ENCODE measurements around the gene ZNF653. TPM values are rescaled to one million over a fixed set of nuclear protein-coding genes. Genes with fewer than 3 reads are reported as not detected.

ZNF653 gene
- total RNA-seq: 10 to 100 TPM; 15.6 to 16.5 TPM

GRCh38 chr19:11505504-11506100, at the start of gene ZNF653:
Gene ZNF653, minus strand, starts transcription at chr19:11505839. Its CDS starts 53 bp downstream, at chr19:11505786.
- CTCF ChIA-PET: interaction anchor here (0.7 to 1.2 kb wide), 2 partner anchors 31 to 55 kb away, joined by 3 read pairs; no protein-coding TSS in a partner anchor
- POLR2A ChIA-PET: interaction anchor here (0.6 to 3.2 kb wide), 7 partner anchors 14 to 131 kb away, joined by 3 to 14 read pairs (median 3); partner anchors contain the start of genes ECSIT and SWSAP1
- H3K27me3 Mint-ChIP-seq: no peaks in the 10 kb centered on the region
- peak within 1 kb of the TSS; percentile 81 for H3K4me3 Mint-ChIP-seq
- peak; percentile 96 for DNase-seq
- no peaks in the 10 kb centered on the region for H3K9me3 Mint-ChIP-seq
- peaks cover 22% of the 10 kb centered on the region for H3K4me1 Mint-ChIP-seq
- peaks cover 7% of the 10 kb centered on the region for H3K36me3 Mint-ChIP-seq (ENCODE audit: low read depth)
- peak within 1 kb of the TSS; percentile 84 for H3K27ac Mint-ChIP-seq

DNA sequence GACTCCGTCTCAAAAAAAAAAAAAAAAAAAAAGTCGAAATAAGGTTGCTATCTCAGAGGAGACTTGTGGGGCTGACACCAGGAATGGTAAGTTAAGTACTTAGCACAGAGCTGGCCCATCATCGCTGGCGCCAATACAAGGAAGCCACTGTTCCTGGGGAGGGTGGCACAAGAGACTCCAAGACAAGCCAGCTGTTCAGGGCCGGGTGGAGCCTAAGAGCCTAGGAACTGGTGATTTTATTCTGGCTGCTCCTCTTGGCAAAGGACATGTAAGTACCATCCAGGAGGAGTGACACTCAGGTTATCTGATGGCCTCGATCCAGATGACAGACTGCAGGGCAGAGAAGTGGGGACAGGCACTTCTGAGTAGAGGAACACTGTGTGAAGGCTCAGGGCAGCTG, 49.6 kb upstream of the ZNF653 start:
- ChIA-PET POLR2A (no interaction called here), CTCF (interaction anchor here (0.6 to 1.1 kb wide), 2 partner anchors 18 to 1118 kb away, joined by 3 read pairs; no protein-coding TSS in a partner anchor)
- no peaks in the 10 kb centered on the region for H3K27me3 Mint-ChIP-seq
- no peak overlapping the region for H3K27ac Mint-ChIP-seq
- H3K4me3 Mint-ChIP-seq: peak overlapping the region; percentile 11
- no peak for DNase-seq
- H3K36me3 Mint-ChIP-seq (ENCODE audit: low read depth): peaks cover 25% of the 10 kb centered on the region
- no peaks in the 10 kb centered on the region for H3K9me3 Mint-ChIP-seq
- peaks cover 44% of the 10 kb centered on the region for H3K4me1 Mint-ChIP-seq

DNA sequence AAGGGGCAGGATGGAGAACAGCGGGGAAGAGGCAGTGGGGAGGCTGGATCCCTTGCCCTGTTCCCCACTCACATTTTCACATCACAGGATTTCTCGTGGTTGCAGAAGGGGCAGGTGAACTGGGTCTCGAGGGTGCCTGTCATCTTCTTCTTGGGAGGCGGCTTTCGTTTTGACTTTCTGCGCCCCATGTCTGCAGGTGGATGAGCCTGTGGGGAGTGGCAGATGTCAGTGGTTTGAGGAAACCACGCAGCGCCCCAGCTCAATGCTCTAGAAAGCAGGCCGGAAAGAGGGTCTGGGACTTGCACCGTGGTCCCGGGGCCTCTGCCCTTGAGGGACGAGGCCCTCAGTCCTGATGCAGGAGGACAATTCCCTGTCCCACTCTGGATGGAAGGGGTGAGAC, 48.5 kb upstream of the ZNF653 start:
- Mint-ChIP-seq H3K27me3 (no peaks in the 10 kb centered on the region), H3K4me1 (peaks cover 38% of the 10 kb centered on the region), H3K27ac (peak overlapping the region; percentile 55), H3K9me3 (no peaks in the 10 kb centered on the region), H3K36me3 (ENCODE audit: low read depth) (peaks cover 25% of the 10 kb centered on the region), H3K4me3 (no peak overlapping the region)
- peak; percentile 38 for DNase-seq
- CTCF ChIA-PET: interaction anchor here (0.7 to 1.1 kb wide), 3 partner anchors 17 to 71 kb away, joined by 3 read pairs; no protein-coding TSS in a partner anchor
- POLR2A ChIA-PET: no interaction called here

- POLR2A ChIA-PET: no interaction called here
- Mint-ChIP-seq H3K4me1 (peaks cover 29% of the 10 kb centered on the region), H3K36me3 (ENCODE audit: low read depth) (peaks cover 22% of the 10 kb centered on the region), H3K9me3 (no peaks in the 10 kb centered on the region), H3K4me3 (no peak overlapping the region), H3K27me3 (no peaks in the 10 kb centered on the region), H3K27ac (no peak overlapping the region)
- CTCF ChIA-PET: no interaction called here
- DNase-seq: no peak
Observed at GRCh38 chr19:11552666-11553372, 47.2 kb upstream of the ZNF653 start.

DNA sequence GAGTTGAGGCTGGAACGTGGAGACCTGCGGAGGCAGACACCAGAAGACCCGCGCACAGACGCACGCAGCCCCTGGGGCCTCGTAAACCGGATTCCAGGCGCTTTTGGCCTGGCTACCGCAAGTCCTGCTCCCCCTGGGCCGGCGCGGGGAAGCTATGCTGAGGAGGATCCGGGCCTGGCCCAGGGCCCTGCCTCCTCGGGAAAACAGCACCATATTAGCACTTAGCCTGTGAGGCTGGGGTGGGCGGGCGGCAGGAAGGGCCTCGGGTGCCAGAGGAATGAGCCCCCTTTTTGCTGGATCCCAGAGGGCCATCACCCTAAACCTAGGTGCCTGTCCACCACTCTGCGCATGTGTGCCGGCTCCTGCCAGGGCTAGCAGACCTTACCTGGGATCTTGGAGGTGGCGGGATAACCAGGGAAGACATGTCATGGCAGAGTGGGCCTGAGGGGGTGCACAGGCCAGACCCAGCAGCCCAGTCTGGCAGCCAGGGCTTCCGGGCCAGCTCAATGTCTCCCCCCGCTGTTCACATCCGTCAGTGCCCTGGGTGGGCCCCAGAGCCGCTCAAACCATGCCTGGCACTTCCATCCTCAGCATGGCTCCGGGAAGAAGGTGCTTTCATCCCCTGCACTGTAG, 46.1 kb upstream of the ZNF653 start:
- Mint-ChIP-seq H3K9me3 (no peaks in the 10 kb centered on the region), H3K4me3 (no peak overlapping the region), H3K27me3 (no peaks in the 10 kb centered on the region), H3K27ac (no peak overlapping the region), H3K36me3 (ENCODE audit: low read depth) (peaks cover 19% of the 10 kb centered on the region), H3K4me1 (peaks cover 20% of the 10 kb centered on the region)
- ChIA-PET POLR2A (no interaction called here), CTCF (interaction anchor here (0.5 to 0.6 kb wide), 2 partner anchors 62 to 202 kb away, joined by 3 to 5 read pairs; no protein-coding TSS in a partner anchor)
- no peak for DNase-seq

GRCh38 chr19:11550265-11550664, 44.6 kb upstream of the ZNF653 start:
- CTCF ChIA-PET: interaction anchor here (0.6 kb wide), 1 partner anchor 32 kb away, joined by 3 read pairs; no protein-coding TSS in a partner anchor
- no peak for DNase-seq
- H3K27me3 Mint-ChIP-seq: no peaks in the 10 kb centered on the region
- H3K4me3 Mint-ChIP-seq: no peak overlapping the region
- H3K36me3 Mint-ChIP-seq (ENCODE audit: low read depth): peaks cover 12% of the 10 kb centered on the region
- no peaks in the 10 kb centered on the region for H3K9me3 Mint-ChIP-seq
- H3K27ac Mint-ChIP-seq: no peak overlapping the region
- POLR2A ChIA-PET: no interaction called here
- H3K4me1 Mint-ChIP-seq: peaks cover 16% of the 10 kb centered on the region

DNA sequence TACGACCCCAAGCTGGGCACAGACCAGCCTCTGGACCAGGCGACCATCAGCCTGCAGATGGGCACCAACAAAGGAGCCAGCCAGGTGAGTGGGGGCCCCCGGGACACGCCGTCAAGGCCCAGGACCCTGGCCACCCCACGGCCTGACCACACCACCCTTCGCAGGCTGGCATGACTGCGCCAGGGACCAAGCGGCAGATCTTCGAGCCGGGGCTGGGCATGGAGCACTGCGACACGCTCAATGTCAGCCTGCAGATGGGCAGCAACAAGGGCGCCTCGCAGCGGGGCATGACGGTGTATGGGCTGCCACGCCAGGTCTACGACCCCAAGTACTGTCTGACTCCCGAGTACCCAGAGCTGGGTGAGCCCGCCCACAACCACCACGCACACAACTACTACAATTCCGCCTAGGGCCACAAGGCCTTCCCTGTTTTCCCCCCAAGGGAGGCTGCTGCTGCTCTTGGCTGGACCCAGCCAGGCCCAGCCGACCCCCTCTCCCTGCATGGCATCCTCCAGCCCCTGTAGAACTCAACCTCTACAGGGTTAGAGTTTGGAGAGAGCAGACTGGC, 43.8 kb upstream of the ZNF653 start:
- peaks cover 14% of the 10 kb centered on the region for H3K4me1 Mint-ChIP-seq
- no peak for DNase-seq
- ChIA-PET CTCF (interaction anchor here (0.8 kb wide), 1 partner anchor 13 kb away, joined by 3 read pairs; no protein-coding TSS in a partner anchor), POLR2A (no interaction called here)
- H3K27ac Mint-ChIP-seq: no peak overlapping the region
- H3K36me3 Mint-ChIP-seq (ENCODE audit: low read depth): peaks cover 11% of the 10 kb centered on the region
- H3K27me3 Mint-ChIP-seq: no peaks in the 10 kb centered on the region
- H3K9me3 Mint-ChIP-seq: no peaks in the 10 kb centered on the region
- H3K4me3 Mint-ChIP-seq: no peak overlapping the region

DNA sequence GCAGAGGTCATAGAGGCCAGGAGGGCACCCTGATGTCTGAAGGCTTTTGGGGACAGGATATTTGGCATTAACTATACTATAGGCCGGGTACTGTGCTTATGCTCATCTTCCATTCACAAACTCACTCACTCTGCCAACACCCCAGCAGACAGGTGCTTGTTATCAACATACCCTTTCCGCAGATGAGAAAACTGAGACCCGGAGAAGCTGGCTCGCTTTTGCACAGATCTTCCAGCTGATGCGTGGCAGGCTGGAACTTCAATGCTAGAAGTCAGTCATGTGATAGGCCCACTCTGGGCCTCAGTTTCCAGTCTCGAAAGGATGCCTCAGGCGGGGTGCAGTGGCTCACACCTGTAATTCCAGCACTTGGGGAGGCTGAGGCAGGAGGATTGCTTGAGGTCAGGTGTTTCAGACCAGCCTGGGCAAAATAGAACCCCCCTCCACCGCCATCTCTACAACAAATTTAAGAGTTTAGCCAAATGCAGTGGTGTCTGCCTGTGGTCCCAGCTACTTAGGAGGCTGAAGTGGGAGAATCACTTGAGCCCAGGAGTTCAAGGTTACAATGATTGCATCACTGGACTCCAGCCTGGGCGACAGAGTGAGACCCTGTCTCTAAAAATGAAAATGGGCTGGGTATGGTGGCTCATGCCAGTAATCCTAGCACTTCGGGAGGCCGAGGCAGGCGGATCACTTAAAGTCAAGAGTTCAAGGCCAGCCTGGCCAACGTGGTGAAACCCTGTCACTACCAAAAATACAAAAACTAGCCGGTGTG, 42.5 kb upstream of the ZNF653 start:
- H3K4me3 Mint-ChIP-seq: no peak overlapping the region
- DNase-seq: no peak
- H3K27me3 Mint-ChIP-seq: peaks cover 5% of the 10 kb centered on the region
- POLR2A ChIA-PET: no interaction called here
- H3K27ac Mint-ChIP-seq: no peak overlapping the region
- H3K4me1 Mint-ChIP-seq: peaks cover 3% of the 10 kb centered on the region
- H3K9me3 Mint-ChIP-seq: no peaks in the 10 kb centered on the region
- peaks cover 6% of the 10 kb centered on the region for H3K36me3 Mint-ChIP-seq (ENCODE audit: low read depth)
- CTCF ChIA-PET: interaction anchor here (0.8 kb wide), 1 partner anchor 12 kb away, joined by 3 read pairs; no protein-coding TSS in a partner anchor

DNA sequence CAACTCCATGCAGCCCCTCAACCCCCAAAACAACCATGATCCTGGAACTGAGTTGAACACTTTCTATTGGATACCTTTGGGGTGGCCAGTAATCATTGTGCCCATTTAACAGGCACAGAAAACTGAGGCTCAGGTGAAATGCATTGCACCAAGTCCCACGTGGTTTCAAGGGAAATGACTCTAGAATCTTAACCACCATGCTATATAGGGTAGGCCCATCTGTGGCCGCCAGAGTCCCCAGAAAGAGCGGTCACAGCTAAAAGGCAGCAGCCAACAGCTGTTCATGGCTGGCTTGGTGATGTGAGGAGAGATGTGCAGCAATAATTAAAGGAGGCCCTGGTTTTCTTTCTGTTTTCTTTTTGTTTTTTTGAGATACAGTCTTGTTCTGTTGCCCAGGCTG, 35.6 kb upstream of the ZNF653 start:
- ChIA-PET CTCF (no interaction called here), POLR2A (interaction anchor here (0.8 kb wide), 1 partner anchor 34 kb away, joined by 3 read pairs; no protein-coding TSS in a partner anchor)
- no peaks in the 10 kb centered on the region for H3K9me3 Mint-ChIP-seq
- no peak overlapping the region for H3K27ac Mint-ChIP-seq
- no peak overlapping the region for H3K4me3 Mint-ChIP-seq
- peaks cover 27% of the 10 kb centered on the region for H3K27me3 Mint-ChIP-seq
- H3K4me1 Mint-ChIP-seq: peaks cover 5% of the 10 kb centered on the region
- no peak for DNase-seq
- H3K36me3 Mint-ChIP-seq (ENCODE audit: low read depth): no peaks in the 10 kb centered on the region

- POLR2A ChIA-PET: no interaction called here
- peaks cover 27% of the 10 kb centered on the region for H3K27me3 Mint-ChIP-seq
- CTCF ChIA-PET: no interaction called here
Observed at GRCh38 chr19:11540645-11541044, 35.0 kb upstream of the ZNF653 start.

DNA sequence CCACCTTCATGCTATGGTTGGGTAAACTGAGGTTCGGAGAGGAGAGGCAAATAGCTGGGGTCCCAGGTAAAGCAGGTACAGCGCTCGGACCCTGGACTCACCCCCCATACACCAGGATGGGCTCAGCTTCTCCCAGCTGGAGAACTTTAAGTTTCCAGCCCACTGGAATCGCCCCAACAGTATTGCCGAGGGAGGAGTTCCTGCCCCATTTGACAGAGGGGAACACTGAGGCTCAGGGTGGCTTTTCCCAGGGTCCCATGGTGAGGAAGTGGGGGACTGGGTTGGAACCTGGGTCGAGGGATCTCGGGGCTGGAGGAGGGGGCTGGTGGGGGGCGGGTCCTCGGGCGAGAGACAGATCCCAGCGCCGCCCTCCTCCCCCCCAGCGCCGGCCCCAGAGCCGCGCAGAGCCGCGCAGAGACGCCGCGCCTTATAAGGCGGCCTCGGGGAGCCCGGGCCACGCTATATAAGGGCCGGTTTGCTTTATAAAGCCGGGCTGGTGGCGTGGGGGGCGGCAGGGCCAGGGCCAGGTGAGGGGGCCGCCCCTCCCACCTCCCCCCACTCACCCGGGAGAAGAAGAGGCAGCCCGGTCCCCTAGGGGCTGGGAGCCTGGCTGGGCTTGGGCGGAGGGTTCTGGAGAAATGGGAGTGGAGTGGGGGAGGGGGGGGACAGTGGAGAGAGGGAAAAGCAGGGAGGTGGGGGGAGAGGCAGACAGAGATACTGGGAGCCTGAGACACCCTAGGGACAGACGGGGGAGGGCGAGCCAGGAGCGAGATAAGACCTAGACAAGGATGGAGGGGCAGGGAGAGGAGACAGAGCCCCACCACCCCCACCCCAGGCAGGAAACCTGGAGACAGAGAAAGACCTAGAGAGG, 34.1 kb upstream of the ZNF653 start:
- H3K36me3 Mint-ChIP-seq (ENCODE audit: low read depth): no peaks in the 10 kb centered on the region
- H3K4me3 Mint-ChIP-seq: no peak overlapping the region
- CTCF ChIA-PET: interaction anchor here (0.6 kb wide), 1 partner anchor 41 kb away, joined by 4 read pairs; no protein-coding TSS in a partner anchor
- peaks cover 27% of the 10 kb centered on the region for H3K27me3 Mint-ChIP-seq
- POLR2A ChIA-PET: no interaction called here
- peaks cover 8% of the 10 kb centered on the region for H3K4me1 Mint-ChIP-seq
- no peak for DNase-seq
- no peak overlapping the region for H3K27ac Mint-ChIP-seq
- no peaks in the 10 kb centered on the region for H3K9me3 Mint-ChIP-seq

More at GRCh38 chr19:11540645-11541044, 35.0 kb upstream of the ZNF653 start:
- Mint-ChIP-seq H3K4me3 (no peak overlapping the region), H3K9me3 (no peaks in the 10 kb centered on the region), H3K36me3 (ENCODE audit: low read depth) (no peaks in the 10 kb centered on the region), H3K4me1 (peaks cover 3% of the 10 kb centered on the region), H3K27ac (no peak overlapping the region)
- DNase-seq: no peak

All from activated CD4-positive, alpha-beta memory T cell treated with anti-CD3 and anti-CD28 coated beads, Interleukin-2, amount 10 ng/mL, durations not matched to agents 7 days and 5 days (primary cell).